ENCODE measurements around the gene IL4I1.

Gene IL4I1

DNA sequence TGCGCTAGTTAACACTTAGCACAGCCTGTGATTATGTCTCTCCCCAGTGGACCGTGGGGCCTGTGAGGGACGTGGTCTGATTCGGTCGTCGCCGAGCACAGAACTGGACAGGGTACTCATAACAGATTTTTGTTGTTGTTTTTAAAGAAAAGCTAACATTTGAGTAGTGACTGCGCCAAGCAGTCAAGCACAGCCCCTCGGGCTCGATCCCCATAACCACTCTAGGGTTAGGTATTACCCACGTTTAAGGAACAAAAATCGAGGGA lies 46.5 kb downstream of the IL4I1 start:
- DNase-seq (ENCODE audit: low spot score) = no peak

DNA sequence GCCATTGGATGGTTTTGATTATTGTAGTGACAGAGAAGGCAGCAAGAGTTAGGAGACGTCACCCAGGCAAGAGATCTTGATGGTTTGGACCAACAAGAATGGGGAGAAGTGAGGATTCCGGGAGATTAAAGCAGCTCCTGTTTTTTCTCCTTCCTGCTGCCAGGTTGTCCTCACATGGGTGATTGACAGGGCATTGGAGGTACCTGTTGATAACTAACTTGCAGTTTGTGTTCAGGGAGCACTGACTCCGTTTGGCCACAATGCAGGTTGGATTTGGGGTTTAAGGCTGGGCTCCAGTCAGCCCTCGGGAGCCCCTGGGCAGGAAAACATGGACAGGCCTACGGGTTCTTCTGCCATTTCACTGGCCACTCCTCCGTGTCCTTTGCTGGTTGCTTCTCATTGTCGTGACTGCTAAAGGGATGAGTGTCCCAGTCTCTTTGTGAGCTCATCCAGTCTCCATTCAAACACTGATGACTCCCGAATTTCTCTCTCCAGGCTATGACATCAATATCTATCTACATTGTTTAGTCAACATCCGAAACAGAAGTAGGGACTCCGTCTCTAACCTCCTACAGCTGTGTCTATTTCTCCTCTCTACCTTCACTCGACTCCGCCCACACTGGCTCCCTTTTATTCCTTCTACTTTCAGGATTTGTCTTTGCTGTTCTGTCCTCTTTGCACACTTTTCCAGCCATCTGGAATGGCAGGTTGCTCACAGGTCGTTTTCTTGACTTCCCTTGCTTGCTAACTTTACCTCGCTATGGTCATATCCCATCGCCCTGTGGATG lies 47.1 kb downstream of the IL4I1 start:
- DNase-seq (ENCODE audit: low spot score) = no peak

DNA sequence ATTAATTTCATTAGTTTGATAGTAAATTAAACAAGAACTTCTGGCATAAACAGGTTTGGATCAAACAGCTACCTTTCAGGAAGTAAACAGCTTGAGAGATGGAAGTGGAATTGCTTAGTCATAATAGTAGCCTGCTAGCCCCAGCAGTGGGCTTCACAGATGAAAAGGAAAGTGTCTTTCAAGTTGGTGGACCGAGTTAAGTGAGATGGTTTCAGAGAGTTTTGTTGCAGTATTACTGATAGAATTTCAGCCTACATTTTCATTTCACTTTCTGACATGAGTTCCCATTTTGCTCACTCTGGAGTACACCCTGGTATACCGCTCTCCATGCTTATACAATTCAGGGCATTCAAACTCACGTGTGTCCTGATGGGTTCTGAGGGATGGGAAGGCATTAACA lies 47.7 kb downstream of the IL4I1 start:
- DNase-seq (ENCODE audit: low spot score) = peak; percentile 49

DNA sequence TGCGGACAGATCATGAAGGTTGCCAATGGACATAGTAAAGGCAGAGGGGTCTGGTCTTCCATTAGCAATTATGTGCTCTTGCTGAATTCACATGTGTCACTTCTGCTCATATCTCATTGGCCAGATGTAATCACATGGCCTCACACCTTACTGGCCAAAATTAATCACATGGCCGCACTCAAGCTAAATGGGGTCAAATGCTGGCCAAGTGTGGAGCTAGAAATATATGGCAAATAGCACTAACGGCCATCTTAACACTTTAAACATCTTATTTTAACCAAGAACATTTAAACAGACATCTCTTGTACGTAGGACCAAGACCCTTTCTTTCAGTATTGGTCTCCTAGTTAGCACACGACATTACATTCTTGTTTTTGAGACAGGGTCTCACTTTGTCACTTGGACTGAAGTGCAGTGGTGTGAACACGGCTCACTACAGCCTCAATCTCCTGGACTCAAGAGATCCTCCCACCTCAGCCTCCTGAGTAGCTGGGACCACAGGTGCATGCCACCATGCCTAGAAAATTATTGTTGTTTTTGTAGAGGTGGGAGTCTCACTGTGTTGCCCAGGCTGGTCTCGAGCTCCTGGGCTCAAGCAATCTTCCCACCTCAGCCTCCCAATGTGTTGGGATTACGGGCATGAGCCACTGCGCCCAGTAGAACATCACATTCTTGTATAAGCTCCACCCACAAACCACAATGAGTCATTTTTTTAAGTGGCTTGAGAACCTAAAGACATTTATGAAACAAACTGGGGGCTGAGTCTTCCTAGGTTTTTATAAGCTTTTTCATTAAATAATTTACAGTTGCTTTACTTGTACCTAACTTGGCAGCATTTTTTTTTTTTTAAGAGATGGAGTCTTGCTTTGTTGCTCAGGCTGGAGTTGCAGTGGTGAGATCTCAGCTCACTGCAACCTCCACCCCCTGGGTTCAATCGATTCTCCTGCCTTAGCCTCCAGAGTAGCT lies 48.7 kb downstream of the IL4I1 start:
- DNase-seq (ENCODE audit: low spot score) = peak; percentile 56

DNA sequence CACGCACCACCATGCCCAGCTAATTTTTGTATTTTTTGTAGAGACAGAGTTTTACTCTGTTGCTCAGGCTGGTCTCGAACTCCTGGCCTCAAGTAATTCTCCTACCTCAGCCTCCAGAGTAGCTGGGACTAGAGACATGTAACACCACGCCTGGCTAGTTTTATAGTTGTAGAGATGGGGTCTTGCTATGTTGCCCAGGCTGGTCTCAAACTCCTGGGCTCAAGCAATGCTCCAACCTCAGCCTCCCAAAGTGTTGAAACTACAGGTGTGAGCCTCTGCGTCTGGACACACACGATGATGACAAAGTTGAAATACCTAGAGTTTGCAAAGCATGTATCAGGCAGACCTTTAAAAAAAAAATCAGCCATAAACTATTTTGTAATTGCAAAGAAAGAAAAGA lies 50.3 kb downstream of the IL4I1 start:
- no peak for DNase-seq (ENCODE audit: low spot score)

DNA sequence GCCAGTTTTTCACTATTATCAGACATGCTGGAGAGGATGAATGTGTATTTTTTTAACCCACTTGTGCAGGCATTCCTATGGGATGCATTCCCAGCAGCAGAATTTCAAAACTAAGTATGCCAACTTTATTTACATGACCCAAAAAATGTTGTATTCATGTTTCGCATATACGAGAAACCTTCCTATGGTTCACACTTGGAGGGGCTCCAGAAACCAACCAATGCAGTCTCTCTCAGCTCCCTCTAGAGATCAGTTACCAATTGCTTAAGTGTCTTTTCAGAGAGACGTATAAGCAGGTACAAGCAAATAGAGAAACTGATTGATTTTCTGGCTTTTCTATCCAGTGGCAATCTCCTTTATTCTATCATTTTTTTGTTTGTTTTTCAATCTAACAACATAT lies 51.3 kb downstream of the IL4I1 start:
- no peak for DNase-seq (ENCODE audit: low spot score)

DNA sequence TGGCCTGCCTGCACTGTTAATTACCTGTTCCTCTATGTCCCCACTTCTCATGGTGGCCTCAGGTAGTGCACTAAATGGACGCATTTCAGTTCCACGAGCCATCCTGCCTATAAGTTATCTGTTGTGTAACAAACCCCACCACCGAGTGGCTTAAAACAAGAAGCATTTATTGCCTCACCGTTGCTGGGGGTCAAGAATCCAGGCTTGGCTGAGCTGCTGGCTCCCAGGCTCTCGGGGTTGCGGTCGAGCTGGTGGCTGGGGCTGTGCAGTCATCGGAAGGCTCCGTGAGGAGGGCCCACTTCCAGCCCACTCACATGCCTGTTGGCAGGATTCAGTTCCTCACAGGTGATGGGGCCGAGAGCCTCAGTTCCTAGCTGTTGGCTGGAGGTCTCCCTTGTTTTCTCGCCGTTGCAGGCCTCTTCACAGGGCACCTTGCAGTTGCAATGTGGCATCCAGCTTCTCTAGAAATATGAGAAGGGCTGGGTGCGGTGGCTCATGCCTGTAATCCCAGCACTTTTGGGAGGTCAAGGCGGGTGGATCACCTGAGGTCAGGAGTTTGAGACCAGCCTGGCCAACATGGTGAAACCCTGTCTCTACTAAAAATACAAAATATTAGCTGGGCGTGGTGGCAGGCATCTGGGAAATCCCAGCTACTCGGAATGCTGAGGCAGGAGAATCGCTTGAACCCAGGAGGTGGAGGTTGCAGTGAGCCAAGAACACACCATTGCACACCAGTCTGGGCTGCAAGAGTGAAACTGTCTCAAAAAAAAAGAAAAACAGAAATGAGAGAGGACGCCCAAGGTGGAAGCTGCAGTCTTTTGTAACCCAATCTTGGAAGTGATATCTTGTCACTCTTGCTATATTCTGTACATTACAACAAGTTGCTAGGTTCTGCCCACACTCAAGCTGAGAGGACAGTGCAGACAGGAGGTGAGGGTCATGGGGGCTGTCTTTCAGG lies 52.3 kb downstream of the IL4I1 start:
- no peak for DNase-seq (ENCODE audit: low spot score)

DNA sequence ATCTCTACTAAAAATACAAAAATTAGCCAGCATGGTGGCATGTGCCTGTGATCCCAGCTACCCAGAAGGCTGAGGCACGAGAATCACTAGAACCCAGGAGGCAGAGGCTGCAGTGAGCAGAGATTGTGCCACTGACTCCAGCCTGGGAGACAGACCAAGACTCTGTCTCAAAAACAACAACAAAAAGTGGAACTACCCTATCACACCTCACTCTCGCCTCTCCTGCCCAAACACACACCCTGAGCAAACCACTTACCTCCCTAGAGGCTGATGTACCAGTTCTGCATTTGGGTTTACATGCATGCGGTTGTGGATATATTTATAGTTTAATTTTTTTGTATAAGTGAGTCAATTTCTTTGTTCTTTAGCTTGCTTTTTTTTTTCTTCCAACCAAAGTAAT lies 53.4 kb downstream of the IL4I1 start:
- DNase-seq (ENCODE audit: low spot score) = no peak

DNA sequence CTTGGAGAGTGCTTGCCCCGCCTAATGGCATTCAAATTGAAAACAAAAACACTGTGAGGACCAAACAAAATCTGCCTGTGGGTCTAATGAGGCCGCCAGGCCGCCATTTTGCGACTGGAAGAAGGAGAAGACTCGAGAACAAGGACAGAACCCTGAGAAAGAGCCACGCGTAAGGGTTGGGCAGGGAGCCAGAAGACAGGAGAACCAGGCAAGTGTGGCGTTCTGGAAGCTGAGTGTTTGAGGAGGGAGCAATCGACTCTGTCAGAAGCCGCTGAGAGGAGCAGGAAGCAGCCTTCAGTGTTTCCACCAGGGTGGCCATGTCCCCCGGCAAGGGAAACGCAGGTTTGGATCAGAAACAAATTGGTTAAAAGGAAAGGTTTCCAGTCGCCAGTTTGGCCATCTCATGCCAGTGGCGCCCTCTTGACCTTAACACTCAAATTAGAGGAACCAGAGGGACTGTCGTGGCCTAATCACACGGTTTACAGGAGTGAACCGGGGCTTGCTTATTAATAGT lies 55.9 kb downstream of the IL4I1 start:
- no peak for DNase-seq (ENCODE audit: low spot score)

DNA sequence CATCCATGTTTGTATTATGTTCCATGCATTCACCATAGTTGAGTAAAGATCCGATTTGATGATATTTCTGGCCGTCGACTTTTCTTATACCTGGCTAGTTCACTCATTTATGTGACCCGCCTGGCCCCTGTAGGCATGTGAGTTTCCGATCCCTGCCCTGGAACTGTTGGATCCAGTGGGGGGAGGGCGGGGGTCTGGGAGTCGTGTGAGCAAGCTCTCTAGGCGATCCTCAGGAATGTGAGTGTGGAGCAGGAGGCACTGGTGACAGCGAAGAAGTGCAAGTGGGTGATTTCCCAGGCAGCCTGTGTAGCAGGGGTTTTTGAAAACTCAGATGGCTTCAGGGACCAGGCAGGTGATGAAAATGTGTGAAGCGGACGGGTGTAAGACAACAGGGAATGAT lies 56.4 kb downstream of the IL4I1 start:
- no peak for DNase-seq (ENCODE audit: low spot score)

DNA sequence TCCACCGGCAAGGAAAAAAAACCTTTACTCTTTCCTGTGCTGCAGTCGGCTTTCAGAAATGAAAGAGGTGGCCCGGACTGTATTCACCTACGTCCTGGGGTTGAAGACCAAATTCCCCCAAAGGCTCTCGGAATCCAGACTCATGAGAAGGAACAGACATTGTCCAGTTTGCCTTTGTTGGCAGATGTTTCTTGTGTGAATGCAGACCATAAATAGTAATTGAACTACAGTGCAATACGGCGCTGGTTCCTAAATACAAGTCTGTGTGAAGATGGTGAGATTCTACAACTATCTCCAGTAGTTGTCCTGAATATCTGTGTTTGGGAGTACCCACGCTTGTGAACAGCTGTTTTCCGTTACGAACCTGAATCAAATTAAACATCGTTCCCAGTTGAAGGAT lies 57.0 kb downstream of the IL4I1 start:
- no peak for DNase-seq (ENCODE audit: low spot score)

All from activated CD4-positive, alpha-beta T cell treated with anti-CD3 and anti-CD28 coated beads, Interleukin-2, Interleukin-4, amounts not matched to agents 100 ng/mL and 50 ng/mL, durations not matched to agents 16 hours and 8 hours (primary cell).